ENCODE measurements around the gene FBXW11. TPM values are rescaled to one million over a fixed set of nuclear protein-coding genes. Genes with fewer than 3 reads are reported as not detected.

The FBXW11 gene
- total RNA-seq, 1 experiment from 2014 or later = 34.9 TPM

DNA sequence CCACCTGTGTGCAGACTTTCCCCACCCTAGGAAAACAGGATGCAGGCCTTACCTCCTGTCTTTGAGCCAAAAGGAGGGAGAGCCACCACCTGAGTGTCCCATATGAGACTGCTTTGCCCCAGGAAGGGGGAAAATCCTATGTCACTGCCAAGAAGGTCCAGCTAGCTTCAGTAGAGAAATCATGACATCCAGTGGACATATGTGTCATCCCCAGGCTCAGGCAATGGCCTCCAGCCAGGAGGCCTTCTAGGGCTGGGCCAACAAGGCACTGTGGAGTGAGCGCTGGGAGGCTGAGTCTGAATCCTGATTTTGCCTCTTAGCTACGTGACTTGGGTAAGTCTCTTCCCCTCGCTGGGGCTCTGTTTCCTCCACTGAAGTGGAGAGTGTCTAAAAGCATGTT lies 160.6 kb downstream of the FBXW11 start:
- no peaks in the 10 kb centered on the region for H3K36me3 ChIP-seq (ENCODE audit: insufficient read depth, low read length, poor library complexity, severe bottlenecking)
- no peak for TF ChIP-seq EZH2 (IDR thresholded peaks at IDR 0.05; ENCODE audit: borderline replicate concordance, low read depth, low read length, poor library complexity, severe bottlenecking)
- TF ChIP-seq, protein P1, sequence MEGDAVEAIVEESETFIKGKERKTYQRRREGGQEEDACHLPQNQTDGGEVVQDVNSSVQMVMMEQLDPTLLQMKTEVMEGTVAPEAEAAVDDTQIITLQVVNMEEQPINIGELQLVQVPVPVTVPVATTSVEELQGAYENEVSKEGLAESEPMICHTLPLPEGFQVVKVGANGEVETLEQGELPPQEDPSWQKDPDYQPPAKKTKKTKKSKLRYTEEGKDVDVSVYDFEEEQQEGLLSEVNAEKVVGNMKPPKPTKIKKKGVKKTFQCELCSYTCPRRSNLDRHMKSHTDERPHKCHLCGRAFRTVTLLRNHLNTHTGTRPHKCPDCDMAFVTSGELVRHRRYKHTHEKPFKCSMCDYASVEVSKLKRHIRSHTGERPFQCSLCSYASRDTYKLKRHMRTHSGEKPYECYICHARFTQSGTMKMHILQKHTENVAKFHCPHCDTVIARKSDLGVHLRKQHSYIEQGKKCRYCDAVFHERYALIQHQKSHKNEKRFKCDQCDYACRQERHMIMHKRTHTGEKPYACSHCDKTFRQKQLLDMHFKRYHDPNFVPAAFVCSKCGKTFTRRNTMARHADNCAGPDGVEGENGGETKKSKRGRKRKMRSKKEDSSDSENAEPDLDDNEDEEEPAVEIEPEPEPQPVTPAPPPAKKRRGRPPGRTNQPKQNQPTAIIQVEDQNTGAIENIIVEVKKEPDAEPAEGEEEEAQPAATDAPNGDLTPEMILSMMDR (conservative IDR thresholded peaks at IDR 0.05; ENCODE audit: low read depth, low read length) = no peak
- H3K4me1 ChIP-seq (ENCODE audit: insufficient read depth, low read length, poor library complexity, severe bottlenecking) = no peaks in the 10 kb centered on the region
- ChIA-PET CTCF (no interaction called here), POLR2A (ENCODE audit: low non-redundant PET) (no interaction called here)
- H3K4me3 ChIP-seq (ENCODE audit: low read depth, low read length, poor library complexity, severe bottlenecking) = no peak overlapping the region
- no peaks in the 10 kb centered on the region for H3K27me3 ChIP-seq (replicated peaks; ENCODE audit: insufficient read depth, low read depth, low read length, poor library complexity)
- H3K9me3 ChIP-seq (ENCODE audit: low read depth, low read length, poor library complexity, severe bottlenecking) = no peaks in the 10 kb centered on the region
- DNase-seq (ENCODE audit: low spot score) = no peak
- H3K27ac ChIP-seq (ENCODE audit: low read depth, low read length, poor library complexity, severe bottlenecking) = no peak overlapping the region
- intact Hi-C loops (cut with micrococcal nuclease; ENCODE audit: unreplicated experiment) = no loop called here
- no TSS peak for BruUV-seq (replicated peaks)

DNA sequence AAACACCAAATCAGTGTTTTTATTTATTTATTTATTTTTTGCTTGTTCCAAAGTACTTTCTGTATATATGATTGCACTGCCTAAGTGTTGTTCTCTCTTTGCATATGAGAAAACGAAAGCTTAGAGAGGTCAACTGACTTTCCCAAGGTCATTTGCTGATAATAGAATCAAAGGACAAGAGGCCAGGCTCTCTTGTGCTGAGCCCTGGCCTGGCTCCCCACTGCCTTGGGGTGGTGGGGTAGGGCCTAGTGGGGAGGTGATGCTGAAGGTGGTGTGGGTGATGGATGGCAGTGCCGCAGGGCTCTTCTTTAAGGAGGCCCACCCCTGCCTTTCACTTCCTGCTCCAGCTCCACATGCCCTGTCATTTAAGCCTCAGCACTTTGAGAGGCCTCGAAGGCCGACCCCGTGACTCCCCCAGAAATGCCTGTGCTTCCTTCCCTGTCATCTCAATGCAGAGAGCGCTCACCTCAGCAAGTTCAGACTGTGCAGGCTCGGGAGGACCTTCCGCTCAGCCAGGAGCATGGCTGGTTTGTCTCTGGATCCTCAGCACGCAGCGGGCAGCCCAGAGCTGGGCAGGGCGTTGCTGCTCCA lies 161.3 kb downstream of the FBXW11 start:
- Histone ChIP-seq H3K4me3 (ENCODE audit: low read depth, low read length, poor library complexity, severe bottlenecking) (no peak overlapping the region), H3K36me3 (ENCODE audit: insufficient read depth, low read length, poor library complexity, severe bottlenecking) (no peaks in the 10 kb centered on the region), H3K9me3 (ENCODE audit: low read depth, low read length, poor library complexity, severe bottlenecking) (no peaks in the 10 kb centered on the region), H3K27ac (ENCODE audit: low read depth, low read length, poor library complexity, severe bottlenecking) (no peak overlapping the region), H3K4me1 (ENCODE audit: insufficient read depth, low read length, poor library complexity, severe bottlenecking) (no peaks in the 10 kb centered on the region), H3K27me3 (replicated peaks; ENCODE audit: insufficient read depth, low read depth, low read length, poor library complexity) (no peaks in the 10 kb centered on the region)
- TF ChIP-seq EZH2 (IDR thresholded peaks at IDR 0.05; ENCODE audit: borderline replicate concordance, low read depth, low read length, poor library complexity, severe bottlenecking) = no peak
- TF ChIP-seq, protein P1 (conservative IDR thresholded peaks at IDR 0.05; ENCODE audit: low read depth, low read length) = no peak
- CTCF ChIA-PET = no interaction called here
- DNase-seq (ENCODE audit: low spot score) = no peak
- BruUV-seq (replicated peaks) = no TSS peak
- intact Hi-C loops (cut with micrococcal nuclease; ENCODE audit: unreplicated experiment) = no loop called here
- POLR2A ChIA-PET (ENCODE audit: low non-redundant PET) = no interaction called here

DNA sequence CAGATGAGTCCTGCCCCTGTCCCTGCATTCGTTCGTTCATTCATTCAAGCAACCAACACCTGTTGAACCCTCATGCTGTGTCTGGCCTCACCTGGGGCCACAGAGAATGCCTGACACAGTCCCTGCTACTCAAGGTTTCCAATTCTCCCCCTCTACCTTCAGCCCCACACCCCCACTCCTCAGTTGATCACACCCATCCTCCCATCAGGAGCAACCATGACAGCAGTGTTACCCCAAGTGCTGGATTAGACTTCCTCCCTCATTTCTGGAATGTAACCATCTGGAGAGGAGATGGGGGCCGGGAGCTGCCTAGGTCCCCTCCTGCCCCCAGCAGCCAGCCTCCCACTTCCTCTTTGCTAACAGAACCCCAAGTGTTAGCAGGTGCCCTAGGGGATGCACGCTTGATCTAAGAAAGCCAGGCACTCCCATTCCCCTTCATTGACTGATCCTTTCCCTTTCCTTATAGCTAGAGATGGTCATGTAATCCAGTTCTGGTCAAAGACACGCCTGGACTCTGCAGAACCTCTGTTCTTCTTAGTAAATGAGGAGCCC lies 163.6 kb downstream of the FBXW11 start:
- CTCF ChIA-PET = no interaction called here
- DNase-seq (ENCODE audit: low spot score) = no peak

More for the DNA sequence above, 163.6 kb downstream of the FBXW11 start:
- BruUV-seq (replicated peaks) = no TSS peak
- Histone ChIP-seq H3K27me3 (replicated peaks; ENCODE audit: insufficient read depth, low read depth, low read length, poor library complexity) (no peaks in the 10 kb centered on the region), H3K27ac (ENCODE audit: low read depth, low read length, poor library complexity, severe bottlenecking) (no peak overlapping the region), H3K4me3 (ENCODE audit: low read depth, low read length, poor library complexity, severe bottlenecking) (no peak overlapping the region), H3K4me1 (ENCODE audit: insufficient read depth, low read length, poor library complexity, severe bottlenecking) (no peaks in the 10 kb centered on the region), H3K9me3 (ENCODE audit: low read depth, low read length, poor library complexity, severe bottlenecking) (no peaks in the 10 kb centered on the region), H3K36me3 (ENCODE audit: insufficient read depth, low read length, poor library complexity, severe bottlenecking) (no peaks in the 10 kb centered on the region)
- intact Hi-C loops (cut with micrococcal nuclease; ENCODE audit: unreplicated experiment) = no loop called here
- TF ChIP-seq, protein P1 (conservative IDR thresholded peaks at IDR 0.05; ENCODE audit: low read depth, low read length) = no peak
- TF ChIP-seq EZH2 (IDR thresholded peaks at IDR 0.05; ENCODE audit: borderline replicate concordance, low read depth, low read length, poor library complexity, severe bottlenecking) = no peak
- POLR2A ChIA-PET (ENCODE audit: low non-redundant PET) = no interaction called here
